Stimulated activated CD4-positive, alpha-beta T cell treated with anti-CD3 and anti-CD28 coated beads, Interleukin-1b, Interleukin-23, amount 100 ng/mL, for 4 hours (primary cell): ENCODE data around the gene TDO2.
"Not testable (repeated sequence)": the region's sequence is repeated elsewhere in the genome, so short reads cannot be mapped to it uniquely, and the experiment has no call there.

Source experiments
- DNase-seq, 2 donors: peaks; one replicate each; pipeline ENCODE4 v3.0.0-alpha.2; 2020; ENCODE audit warnings: low read depth in 2 of 2

TDO2 gene

DNA sequence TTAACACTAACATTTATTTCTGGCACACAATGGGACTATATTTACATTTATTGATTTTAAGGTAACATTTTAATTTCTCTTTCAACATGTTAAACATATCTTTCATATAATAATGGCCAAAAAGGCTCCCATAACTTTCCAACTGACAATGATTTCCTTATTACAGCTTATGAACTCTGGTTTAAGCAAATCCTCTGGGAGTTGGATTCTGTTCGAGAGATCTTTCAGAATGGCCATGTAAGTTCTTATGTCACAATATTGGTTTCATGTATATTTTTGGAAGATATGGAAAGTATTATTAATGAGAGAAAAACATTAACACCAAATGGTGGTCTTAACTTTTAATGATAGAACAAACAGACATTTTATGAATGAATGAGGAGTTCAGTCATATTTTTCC lies 4.1 kb downstream of the TDO2 start:
- DNase-seq, result no peak

DNA sequence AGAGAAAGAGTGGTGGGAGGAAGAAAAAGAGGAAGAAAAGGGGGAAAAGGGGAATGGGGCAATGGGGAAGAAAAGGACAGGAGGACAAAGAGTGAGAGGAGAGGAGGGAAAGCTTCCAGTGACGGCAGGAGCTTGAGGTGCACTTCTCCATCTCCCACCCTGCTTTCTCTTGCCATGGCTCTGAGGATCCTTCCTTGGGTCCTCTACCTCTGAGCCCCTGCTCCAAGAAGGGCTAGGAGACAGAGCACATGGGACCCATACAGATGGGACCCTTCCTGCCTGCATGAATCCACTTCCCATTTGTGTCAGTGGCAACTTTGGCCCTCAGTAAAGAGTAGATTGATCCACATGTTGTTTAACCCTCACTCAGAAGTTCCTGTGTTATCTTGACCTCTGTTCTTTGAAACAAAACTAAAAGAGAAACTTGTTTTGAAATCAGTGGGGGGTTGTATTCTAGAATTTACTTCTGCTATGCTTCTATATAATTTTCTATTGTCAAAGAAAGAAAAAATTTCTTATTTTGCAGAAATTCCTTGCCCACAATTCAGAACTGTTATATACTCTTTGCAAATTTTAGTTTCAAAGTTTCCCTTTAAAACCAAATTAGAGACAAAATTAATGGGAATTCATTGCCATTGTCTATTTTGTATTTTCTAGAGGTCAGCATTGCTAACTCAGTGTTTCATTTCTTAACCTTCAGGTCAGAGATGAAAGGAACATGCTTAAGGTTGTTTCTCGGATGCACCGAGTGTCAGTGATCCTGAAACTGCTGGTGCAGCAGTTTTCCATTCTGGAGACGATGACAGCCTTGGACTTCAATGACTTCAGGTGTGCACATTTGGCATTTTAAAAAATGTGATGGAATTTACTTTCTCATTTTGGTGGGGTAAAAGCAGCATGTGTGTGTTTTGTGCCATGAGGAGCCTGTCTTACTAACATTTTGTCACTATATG lies 5.0 kb downstream of the TDO2 start:
- no peak for DNase-seq

DNA sequence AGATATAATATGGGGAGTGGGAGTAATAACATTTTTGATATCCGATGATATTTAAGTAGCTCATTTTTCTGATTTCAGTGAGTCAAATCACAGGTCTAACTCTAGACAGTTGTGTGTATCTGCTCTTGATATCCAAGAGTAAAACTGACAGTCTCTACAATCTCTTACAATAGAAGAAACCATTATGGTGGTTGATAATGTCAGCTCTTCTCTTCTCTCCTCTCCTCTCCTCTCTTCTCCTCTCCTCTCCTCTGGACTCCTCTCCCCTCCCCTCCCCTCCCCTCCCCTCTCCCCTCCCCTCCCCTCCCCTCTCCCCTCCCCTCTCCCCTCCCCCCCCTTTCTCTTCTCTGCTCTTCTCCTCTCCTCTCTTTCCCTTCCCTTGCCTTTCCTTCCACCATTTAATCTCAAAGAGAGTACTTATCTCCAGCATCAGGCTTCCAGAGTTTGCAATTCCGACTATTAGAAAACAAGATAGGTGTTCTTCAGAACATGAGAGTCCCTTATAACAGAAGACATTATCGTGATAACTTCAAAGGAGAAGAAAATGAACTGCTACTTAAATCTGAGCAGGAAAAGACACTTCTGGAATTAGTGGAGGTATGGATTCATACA lies 6.2 kb downstream of the TDO2 start:
- no peak for DNase-seq

DNA sequence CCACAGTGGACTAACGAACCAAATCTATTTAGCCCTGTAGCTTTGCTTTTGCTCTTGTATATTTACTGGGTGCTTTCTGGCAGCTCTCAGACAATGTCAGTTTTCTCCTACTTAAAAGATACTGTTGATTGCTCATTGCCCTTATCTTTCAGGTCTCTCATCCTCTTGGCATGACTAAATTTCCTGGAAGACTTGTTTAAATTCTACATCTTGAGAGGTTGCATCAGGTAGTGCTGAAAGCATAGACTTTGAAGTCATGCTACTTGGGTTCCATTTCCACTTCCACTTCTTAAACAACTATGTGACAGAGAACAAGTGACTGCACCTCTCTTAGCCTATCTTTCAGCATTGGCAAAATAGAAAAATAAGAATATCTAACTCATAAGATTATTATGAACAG lies 8.4 kb downstream of the TDO2 start:
- DNase-seq, result no peak

DNA sequence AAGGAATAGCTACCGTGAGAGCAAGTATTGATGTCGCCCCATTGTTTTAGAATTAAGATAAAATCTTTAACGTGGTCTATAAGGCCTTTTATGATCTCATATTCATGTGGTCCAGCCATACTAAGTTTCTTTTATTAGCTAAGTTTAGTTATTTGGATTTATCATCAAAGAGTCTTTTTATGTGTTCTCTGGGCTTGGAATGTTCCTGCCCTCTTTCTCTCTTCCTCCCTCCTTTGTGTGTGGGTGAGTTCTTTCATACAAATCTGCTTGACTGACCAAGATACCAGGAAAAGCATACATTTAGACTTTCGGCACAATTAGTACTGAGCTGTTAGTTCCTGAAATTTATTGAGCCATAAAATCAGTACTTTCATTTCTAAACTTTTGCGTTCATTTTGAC lies 11.3 kb downstream of the TDO2 start:
- no peak for DNase-seq

DNA sequence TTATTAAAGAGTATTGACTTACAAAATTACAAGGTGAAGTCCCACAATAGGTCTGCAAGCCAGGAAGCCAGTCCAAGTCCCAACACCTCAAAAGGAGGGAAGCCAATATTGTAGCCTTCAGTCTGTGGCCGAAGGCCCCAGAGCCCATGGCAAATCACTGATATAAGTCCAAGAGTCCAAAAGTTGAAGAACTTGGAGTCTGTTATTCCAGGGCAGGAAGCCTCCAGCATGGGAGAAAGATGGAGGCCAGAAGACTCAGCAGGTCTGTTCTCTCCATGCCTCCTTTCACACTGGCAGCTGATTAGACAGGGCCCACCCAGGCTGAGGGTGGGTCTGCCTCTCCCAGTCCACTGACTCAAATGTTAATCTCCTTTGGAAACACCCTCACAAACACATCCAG lies 18.1 kb downstream of the TDO2 start:
- DNase-seq, result no peak

DNA sequence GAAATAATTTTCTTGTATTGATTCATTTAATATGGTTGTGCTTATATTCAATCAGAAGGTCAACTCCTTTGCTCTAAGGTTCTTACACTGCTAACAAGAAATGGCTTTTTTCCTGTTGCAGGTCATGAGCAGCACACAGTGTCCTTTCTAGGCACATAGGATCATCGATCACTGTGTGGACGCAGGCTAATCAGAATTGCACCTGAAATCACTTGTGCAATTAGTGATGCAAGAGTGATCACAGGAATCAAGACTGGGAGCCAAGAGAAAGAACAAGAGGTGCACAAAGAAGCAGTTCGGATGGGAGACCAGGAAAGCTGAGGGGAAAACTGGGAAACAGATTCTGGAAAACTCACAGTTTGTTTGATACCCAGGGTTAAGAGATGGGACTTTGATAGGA lies 21.1 kb downstream of the TDO2 start:
- DNase-seq, result no peak

DNA sequence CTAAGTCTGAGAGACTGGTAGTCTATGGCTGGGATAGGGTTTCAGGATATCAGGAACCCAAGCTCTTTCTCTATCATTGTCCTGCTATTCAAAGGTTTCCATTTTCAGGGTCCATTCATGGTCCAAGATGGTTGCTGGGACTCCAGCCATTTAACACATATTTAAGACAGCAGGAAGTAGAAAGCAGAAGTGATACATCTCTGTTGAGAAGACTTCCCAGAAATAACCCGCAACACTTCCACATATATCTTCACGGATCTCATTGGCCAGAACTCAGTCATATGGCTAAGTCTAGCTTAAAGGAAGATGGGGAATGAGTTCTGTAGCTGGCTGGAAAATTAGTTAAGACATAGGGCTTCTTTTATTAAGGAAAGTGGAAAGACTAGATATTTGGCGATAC lies 26.3 kb downstream of the TDO2 start:
- DNase-seq, result no peak

DNA sequence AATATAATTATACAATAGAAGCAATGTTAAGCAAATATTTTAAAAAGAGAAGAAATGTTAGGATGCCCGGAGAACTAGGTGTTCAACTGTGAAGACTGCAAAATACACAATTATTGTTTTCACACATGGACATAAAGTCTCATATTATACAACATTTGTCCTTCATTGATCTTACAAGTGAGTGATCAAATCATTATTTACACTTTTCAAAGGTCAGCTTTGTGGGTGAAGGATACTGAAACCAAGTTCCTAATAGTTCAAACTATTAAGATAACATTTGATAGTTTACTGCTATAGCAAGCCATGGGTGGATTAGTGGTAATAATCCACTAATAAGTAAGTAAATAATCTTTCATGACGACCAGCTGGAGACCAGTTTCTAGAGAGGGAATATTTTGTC lies 26.8 kb downstream of the TDO2 start:
- no peak for DNase-seq

DNA sequence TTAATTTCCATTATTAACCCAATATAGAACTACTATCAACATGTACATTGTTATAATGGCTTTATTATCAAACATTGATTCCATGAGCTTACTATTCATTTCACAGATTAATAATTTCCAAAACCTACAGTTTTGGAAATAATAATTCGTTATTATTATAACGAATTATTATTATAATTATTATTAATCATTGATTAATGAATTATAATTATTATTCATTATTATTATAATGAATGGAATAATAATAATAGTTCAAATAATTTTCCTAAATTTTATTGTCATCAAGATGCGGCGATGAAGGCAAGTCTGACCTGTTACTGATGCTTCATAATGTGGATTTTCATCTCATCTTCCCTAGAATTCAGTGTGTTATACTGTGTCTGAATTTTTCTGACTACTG lies 28.1 kb downstream of the TDO2 start:
- no peak for DNase-seq

DNA sequence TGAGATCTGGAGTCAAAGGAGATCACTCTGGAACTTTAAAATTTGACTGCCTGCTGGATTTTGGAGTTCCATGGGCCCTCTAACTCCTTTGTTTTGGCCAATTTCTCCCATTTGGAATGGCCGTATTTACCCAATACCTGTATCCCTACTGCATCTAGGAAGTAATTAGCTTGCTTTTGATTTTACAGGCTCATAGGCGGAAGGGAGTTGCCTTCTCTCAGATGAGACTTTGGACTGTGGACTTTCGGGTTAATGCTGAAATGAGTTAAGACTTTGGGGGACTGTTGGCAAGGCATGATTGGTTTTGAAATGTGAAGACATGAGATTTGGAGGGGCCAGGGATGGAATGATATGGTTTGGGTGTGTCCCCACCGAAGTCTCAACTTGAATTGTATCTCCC lies 31.1 kb downstream of the TDO2 start:
- not testable (repeated sequence) for DNase-seq

DNA sequence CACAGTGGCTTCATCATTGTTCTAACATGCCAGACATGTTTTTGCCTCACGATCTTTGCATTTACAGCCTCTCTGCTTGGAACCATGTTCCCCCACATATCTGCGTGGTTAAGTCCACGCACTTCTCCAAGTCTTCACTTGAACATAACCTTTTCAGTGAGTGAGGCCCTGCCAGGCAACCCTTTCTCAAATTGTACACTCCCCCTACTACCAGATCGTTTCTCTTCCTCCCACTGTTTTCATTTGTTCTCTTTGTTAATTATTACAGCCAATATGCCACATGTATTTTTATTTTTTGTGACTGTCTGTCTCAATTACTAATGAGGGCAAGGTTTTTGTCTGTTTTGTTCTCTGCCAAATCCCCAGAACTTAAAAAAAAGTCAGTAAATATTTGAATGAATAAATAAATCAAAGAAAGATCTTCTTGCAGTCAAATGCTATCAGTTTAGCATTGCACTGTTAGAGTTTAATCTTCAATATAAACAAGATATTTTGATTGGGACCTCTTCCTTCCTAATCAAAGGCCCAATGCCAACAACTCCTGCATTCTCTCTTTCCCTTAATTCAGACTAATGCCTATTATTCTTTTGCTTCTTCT lies 32.0 kb downstream of the TDO2 start:
- DNase-seq, result no peak

DNA sequence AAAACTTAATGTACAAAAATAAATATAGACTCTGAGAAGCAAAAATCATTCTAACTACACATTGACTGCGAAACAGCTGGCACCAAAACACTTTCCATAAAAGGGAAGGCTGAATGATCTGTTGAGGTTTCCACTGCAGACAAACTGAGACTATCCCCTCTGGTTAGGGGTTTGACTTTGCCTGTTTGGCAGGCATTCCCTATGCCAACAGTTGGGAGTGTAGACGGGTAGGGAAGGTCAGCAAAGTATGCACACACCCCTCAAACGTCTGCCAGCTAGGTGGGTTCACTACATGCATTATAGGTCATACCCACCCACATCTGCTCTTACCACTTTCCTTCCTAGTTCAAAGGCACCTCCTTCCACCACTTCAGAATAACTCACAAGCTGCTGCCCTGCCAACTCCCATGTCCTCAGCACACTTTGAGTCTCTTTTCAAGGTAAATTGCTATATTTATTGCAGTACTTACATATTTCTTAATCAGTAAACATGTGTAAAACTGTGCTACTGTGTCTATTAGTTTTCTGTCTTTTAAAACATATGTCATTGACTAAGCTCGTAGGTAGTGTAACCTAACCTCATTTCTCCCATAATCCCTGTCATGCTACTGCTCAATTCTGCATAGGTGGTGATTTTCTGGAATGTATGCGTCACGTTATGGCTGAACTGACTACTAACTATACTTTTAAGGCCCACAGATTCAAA lies 37.7 kb downstream of the TDO2 start:
- no peak for DNase-seq

DNA sequence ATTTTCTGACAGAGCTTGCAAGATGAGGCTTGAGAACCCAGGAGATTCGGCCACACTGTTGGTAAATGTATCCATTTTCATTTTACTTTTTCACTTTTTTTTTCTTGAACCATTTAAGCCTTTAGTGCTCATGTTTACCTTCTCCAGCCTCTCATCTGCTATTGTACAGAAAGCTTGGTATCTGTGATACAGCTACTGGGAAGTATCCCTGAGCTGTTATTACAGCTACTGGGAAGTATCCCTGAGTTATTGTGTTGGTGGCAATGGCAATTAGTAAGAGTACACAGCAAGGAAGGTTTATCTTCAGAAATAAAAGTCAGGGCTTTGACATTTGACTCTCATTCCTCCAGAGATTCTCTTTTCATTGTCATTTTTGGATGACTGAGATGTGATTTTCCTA lies 38.3 kb downstream of the TDO2 start:
- DNase-seq, result no peak

DNA sequence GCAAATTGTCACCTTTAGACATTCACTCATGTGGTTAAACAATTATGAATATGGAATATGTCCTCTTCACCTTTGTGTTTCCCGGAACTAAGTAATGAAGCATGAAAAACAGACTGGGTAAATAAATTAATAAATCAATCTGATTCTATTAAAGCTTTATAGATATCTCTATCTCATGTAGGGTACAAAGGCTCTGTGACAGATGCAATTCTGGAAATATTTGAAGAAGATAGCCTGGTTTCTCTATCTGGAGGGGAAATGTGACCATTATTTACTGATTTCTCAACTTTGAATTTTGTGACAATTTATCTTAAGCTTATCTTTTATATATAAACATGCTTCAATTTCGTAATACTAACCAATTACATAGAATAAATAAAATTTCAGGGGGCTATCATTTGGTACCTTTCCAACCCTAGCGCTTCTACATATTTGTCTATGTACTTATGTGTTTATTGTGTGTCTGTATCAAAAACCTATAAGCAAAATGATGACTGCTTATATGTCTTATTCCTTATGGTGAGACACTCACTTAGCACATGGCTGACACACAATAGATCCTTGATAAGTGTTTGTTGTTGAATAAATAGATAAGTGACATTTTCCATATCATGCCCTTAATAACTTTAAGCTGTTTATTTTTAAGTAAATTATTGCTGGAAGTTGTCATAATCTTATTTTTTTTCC lies 40.3 kb downstream of the TDO2 start:
- no peak for DNase-seq

DNA sequence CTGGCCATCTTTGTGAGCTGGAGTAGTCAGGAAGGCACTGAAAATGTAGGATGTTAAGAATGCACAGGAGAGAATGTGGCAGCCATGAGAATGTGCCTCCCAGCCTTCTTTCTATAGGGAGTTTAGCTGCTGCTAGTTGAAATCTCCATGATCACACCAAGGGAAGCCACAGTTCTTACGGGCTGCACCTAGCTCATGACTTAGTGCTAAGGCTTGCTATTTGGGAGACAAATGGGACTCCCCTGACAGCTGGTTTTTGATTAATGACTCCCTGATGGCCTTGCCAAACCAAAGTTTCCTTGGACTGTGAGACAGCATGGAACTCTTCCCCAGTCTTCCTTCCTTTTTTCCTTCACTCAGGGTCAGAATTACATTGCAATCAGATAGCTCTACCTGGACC lies 41.0 kb downstream of the TDO2 start:
- DNase-seq, result no peak

DNA sequence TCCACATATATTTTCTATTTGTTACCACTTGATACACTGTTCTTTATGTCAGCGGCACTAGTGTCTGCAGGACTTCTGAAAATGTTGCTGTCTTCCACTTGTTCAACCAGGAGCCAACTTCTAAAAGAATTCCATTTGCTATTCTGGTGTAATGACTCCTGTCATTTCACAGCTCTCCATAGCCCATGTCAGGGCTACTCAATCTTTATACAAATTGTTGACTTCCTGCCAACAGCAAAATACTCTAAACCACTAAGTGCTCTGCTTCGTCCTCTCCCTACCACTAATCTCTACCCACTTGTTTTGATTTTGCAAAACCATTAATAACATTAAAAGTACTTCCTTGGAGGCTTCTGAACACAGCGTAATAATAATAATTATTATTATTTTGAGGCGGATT lies 43.0 kb downstream of the TDO2 start:
- no peak for DNase-seq

DNA sequence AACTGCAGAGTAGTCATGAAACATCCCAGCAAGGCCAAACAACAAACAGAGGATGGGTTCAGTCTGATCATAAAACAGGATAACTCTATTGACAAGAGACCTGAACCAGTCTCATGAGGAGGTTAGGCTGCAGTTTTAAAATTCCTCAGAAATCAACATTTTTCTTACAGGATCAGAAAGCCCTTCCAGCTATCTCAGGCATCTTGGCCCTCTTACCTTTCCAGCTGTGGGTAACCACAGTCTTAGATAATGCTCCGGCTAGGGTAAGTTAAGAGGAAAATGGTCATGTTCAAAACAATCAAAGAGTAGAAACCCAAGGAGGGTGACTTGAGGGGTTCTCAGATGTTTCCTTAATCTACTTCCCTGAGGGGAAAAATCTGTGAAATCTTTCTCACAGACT lies 45.0 kb downstream of the TDO2 start:
- DNase-seq, result no peak

DNA sequence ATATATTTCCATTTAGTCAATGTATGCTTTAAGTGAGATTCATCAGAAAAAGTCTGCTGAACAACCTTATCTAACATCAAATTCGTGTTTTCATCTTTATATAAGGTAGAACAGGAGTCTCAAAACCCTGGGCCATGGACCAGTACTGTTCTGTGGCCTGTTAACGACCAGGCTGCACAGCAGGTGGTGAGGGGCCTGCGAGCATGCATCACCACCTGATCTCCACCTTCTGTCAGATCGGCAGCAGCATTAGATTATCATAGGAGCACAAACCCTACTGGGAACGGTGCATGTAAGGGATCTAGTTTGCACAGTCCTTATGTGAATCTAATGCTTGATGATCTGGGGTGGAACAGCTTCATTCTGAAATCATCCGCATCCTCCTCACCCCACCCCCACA lies 47.0 kb downstream of the TDO2 start:
- DNase-seq, result no peak

DNA sequence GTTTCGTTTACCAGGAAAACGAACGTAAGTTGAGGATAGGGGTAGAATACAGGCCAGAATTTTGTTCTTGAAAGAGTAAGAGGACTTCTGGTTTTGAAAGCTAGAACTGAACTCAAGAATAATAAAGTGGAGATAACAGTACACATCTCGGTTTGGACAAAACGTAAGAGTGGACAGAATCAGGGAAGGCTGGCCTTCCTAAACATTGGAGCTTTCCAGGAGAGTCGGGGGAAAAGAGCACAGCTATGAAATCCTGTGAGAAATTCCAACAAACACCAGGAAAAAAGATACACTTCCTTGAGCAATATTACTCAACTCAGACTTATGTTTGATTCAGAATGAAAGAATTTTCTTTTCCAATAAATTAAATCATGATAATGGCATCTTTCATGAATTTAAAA lies 49.0 kb downstream of the TDO2 start:
- no peak for DNase-seq

DNA sequence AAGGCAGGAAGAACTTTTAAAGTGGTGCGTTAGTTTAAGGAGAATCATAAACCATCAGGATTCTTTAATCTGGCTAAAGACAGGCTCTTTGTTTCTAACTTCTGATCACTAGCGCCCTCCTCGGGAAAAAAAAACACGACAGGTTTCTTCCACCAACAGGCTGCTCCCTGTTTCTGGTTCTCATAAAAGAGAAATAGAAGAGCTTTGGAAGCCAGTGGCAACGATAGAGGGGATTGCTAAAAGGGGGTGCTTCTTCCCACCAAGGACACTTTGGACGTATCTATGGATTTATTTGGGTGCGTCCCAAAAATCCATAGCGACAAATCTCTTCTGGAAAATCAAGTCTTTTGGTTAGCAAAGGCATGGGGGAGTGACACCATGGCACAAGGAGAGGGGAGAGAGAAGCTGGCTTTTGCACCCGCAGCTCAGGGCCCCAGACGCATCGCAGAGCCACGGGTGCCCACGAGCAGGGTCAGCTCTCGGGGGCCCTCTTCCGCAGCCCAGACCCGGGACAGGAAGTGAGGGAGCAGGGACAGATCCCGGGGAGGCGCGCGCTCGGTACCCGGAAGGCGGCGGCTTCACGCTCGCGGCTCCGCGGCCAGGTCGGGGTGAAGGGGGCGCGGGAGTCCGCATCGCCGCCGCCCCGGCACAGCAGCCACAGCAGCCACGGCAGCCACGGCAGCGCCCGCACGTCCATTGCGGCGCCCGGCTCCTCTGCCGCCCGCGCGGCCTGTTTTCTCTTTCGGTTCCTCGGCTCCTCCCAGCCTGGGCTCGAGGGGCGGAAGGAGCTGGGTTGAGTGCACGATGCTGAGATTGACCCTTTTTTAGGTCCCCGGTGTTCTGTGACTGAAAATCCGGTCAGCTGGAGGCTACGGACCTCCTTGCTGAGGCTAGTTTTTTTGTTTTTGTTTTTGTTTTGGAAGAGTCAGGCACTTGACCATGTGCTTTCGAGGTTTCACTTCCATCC lies 49.9 kb downstream of the TDO2 start, which contains the start of gene CTSO:
Gene CTSO, minus strand, starts transcription at position 716 of the 967 bp plus-strand sequence. Its CDS starts 19 bp downstream, at position 697.
- DNase-seq, result peak; percentile 57 to 60
